Lower lobe of right lung (tissue), 2 donors: ENCODE data around the gene SMIM43. TPM values are rescaled to one million over a fixed set of nuclear protein-coding genes. Genes with fewer than 3 reads are reported as not detected.

Experiments
- ATAC-seq, 2 donors: fragments of 200-7000 bp; cut with Tn5 transposase; one replicate each; pipeline ENCODE4 v1.9.1; 2020 to 2022; ENCODE audit warnings: mild to moderate bottlenecking in 2 of 2, moderate library complexity in 2 of 2
- DNase-seq: peaks from one replicate; pipeline ENCODE4 v3.0.0-alpha.2; 2020
- H3K27ac ChIP-seq: fragments of 200-600 bp; one replicate; pipeline ENCODE4 v1.8.0; 2022
- H3K27me3 ChIP-seq: fragments of 200-600 bp; one replicate; pipeline ENCODE4 v1.8.0; 2022; ENCODE audit warnings: low read depth
- H3K36me3 ChIP-seq: fragments of 200-600 bp; one replicate; pipeline ENCODE4 v1.8.0; 2022; ENCODE audit warnings: mild to moderate bottlenecking
- H3K4me1 ChIP-seq: fragments of 200-600 bp; one replicate; pipeline ENCODE4 v1.8.0; 2022
- H3K4me3 ChIP-seq: fragments of 200-600 bp; one replicate; pipeline ENCODE4 v1.8.0; 2022; ENCODE audit warnings: mild to moderate bottlenecking
- H3K9me3 ChIP-seq: fragments of 200-600 bp; one replicate; pipeline ENCODE4 v1.8.0; 2022
- CTCF ChIP-seq: fragments of 200-600 bp; IDR thresholded peaks from one replicate; pipeline ENCODE4 v1.8.0; 2022; ENCODE audit warnings: antibody characterized with exemption, mild to moderate bottlenecking
- intact Hi-C: fragments of 100-400 bp; cut with DNase I; formaldehyde crosslinking; loops from one replicate; pipeline ENCODE4 v1.11.0; 2022
- total RNA-seq: library from RNA; stranded (reverse); fragmentation: NEBNext Ultra II Directional; extraction: Animal tissue kit (Norgen Biotek cat#: 25700); gene quantifications from one replicate; pipeline ENCODE4 v1.2.1, GENCODE V29; 2021
- donor health status: DM: no; HTN: yes; CAD: no; lungs with severe emphysema.

Gene SMIM43
- total RNA-seq, 1 donor from 2014 or later = 0.18 TPM

DNA sequence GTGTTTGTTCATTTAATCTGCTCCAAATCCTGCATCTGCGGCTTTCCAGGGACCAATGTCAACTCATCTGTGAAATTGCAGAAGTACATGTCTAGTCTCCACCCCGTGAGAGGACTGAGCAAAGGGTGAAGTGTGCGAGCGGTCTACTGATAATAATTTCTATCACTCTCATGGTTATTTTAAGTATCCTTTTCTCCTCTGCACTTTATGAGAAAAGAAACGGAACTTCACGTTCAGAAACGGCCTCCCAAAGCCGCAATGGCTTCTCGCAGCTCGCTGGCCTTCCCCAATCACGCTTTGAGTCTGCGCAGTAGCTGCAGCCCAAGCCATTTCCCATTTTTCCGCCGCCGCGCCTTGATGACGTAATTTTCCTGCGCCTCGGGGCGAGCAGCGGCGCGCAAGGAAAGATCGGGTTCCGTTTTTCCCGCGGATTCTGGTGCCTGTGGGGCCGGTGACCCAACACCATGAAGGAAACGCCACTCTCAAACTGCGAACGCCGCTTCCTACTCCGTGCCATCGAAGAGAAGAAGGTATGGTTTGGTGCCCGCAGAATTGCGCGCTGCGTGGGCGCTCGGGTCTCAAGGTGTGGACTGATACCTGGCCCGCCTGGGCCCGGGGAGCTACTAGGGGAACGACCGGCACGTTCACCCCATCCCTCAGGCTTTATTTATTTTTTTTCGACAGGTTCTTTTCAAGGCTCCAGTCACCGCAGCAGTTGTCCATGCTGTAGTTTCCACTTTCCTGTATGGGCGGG is 36.2 kb upstream of the SMIM43 start, which contains the start of gene EXOSC9:
Gene EXOSC9, plus strand, starts transcription at position 363 of the 754 bp plus-strand sequence. Its CDS starts 102 bp downstream, at position 465.
- no peaks in the 10 kb centered on the region for H3K9me3 ChIP-seq
- H3K4me1 ChIP-seq = peaks cover 18% of the 10 kb centered on the region
- intact Hi-C loops = no loop called here
- H3K36me3 ChIP-seq = peaks cover 37% of the 10 kb centered on the region
- H3K4me3 ChIP-seq = peak within 1 kb of the TSS; percentile 82
- DNase-seq (peak; percentile 94), ATAC-seq (peak; percentile 96 to 97)
- no peak for TF ChIP-seq CTCF
- H3K27me3 ChIP-seq = no peaks in the 10 kb centered on the region
- peak within 1 kb of the TSS; percentile 90 for H3K27ac ChIP-seq

- Histone ChIP-seq H3K27ac (peak overlapping the region; percentile 90), H3K36me3 (peaks cover 31% of the 10 kb centered on the region), H3K9me3 (no peaks in the 10 kb centered on the region), H3K4me3 (peak overlapping the region; percentile 82), H3K27me3 (no peaks in the 10 kb centered on the region), H3K4me1 (peaks cover 18% of the 10 kb centered on the region)
- intact Hi-C loops = no loop called here
- ATAC-seq (peak; percentile 19 to 53), DNase-seq (no peak)
- TF ChIP-seq CTCF = no peak
Observed at GRCh38 chr4:121800638-121800960, 35.6 kb upstream of the SMIM43 start.

- no peaks in the 10 kb centered on the region for H3K27me3 ChIP-seq
- TF ChIP-seq CTCF = no peak
- H3K36me3 ChIP-seq = peaks cover 25% of the 10 kb centered on the region
- intact Hi-C loops = no loop called here
- DNase-seq = no peak
- H3K4me3 ChIP-seq = no peak overlapping the region
- H3K27ac ChIP-seq = peak overlapping the region; percentile 90
- ATAC-seq = peak; percentile 45 to 59
- H3K4me1 ChIP-seq = peaks cover 18% of the 10 kb centered on the region
- H3K9me3 ChIP-seq = no peaks in the 10 kb centered on the region
Observed at GRCh38 chr4:121799867-121800501, 35.0 kb upstream of the SMIM43 start.

DNA sequence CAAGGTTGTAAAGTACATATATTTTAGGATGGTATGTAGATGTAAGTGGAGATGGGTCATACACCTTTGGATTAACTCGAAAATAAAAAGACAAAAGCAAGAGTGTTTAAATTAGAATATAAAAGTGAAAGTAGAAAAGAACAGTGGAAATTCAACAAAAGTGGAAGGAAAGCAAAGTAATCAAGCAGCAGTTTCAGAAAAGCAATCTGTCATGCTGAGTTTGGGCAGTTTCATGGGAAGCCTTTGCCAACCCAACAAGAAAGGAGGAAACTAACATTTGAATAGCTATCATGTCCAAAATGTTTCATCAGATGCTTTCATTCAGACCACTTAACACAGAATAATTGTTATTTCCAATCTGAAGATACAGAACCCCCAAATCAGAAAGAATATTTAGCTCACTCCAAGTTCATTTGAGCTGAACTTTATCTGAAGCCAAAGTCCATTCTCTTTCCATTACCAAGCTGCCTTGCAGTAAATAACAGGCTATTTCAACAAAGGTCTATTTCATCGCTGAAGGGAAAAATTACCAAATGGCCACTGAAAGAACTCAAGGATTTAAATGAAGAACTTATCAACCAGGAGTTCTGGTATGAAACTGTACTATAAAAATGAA is 34.4 kb upstream of the SMIM43 start:
- ATAC-seq (no peak), DNase-seq (no peak)
- H3K9me3 ChIP-seq = no peaks in the 10 kb centered on the region
- peaks cover 24% of the 10 kb centered on the region for H3K4me1 ChIP-seq
- no peak overlapping the region for H3K4me3 ChIP-seq
- peaks cover 18% of the 10 kb centered on the region for H3K36me3 ChIP-seq
- no peaks in the 10 kb centered on the region for H3K27me3 ChIP-seq
- no peak overlapping the region for H3K27ac ChIP-seq
- no peak for TF ChIP-seq CTCF
- intact Hi-C loops = no loop called here

GRCh38 chr4:121796283-121796682 is 31.3 kb upstream of the SMIM43 start:
- ATAC-seq = no peak
- intact Hi-C loops = no loop called here

More at GRCh38 chr4:121796283-121796682, 31.3 kb upstream of the SMIM43 start:
- Histone ChIP-seq H3K4me3 (no peak overlapping the region), H3K36me3 (no peaks in the 10 kb centered on the region), H3K4me1 (peaks cover 13% of the 10 kb centered on the region), H3K27me3 (no peaks in the 10 kb centered on the region), H3K27ac (no peak overlapping the region), H3K9me3 (no peaks in the 10 kb centered on the region)
- DNase-seq = no peak
- no peak for TF ChIP-seq CTCF
